ENCODE results near the gene MAD1L1.

MAD1L1 gene

DNA sequence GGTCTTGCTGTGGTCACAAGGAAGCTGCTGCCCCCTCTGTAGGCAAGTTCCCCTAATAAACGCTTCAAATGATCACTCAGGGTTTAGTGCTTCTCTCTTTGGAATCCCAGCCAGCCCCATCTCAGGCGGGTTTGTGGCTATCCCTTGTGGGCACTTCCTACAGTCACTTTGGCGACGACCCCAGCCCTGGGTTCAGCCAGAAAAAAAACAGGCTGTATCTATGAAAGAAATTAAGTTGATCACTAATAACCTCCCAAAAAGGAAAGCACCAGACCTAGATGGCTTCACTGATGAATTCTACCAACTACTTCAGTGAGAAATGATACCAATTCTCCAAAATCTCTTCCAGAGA, 208.2 kb downstream of the MAD1L1 start:
- no peak for DNase-seq

DNA sequence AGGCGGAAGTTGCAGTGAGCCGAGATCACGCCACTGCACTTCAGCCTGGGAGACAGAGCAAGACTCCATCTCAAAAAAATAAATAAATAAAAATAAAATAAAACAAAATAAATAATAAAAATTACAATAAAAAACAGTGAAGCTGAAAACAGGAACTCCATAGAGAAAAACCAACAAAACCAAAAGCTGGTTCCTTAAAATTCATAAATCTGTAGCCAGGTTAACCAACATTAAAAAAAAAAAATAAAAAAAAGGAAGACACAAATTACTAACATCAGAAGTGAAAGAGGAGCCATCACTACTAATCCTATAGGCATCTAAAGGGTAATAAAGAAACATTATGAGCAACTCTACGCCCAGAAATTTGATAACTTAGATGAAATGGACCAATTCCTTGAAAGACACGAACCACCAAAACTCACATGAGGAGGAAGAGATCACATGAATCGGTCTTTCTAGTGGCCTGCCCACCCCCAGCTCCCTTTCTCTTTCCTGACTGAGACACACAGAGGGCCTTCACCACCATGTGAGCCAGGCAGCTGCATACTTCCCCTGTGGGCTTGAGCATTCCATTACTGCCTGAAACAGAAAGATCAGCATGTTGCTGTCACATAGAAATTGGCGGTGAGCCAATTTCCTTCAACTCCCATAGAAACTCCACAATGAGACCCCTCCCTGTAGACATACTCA, 208.7 kb downstream of the MAD1L1 start:
- no peak for DNase-seq

- no peak for DNase-seq
These were observed 210.0 kb downstream of the MAD1L1 start for GRCh38 chr7:2022737-2023250.

GRCh38 chr7:2022021-2022409, 210.7 kb downstream of the MAD1L1 start:
- DNase-seq: no peak

- DNase-seq: no peak
These were observed 212.8 kb downstream of the MAD1L1 start for GRCh38 chr7:2019711-2020511.

DNA sequence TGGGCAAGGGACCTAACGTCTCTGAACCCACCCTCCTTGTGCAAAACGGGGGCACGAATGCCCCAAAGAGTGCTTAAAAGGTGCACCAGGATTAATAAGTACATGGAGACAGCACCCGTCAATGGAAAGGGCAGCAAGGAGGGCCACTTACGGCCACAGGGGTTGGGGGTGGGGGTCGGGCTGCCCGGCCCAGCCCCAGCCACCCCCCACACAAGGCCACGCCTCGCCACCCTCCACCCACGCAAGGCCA, 213.4 kb downstream of the MAD1L1 start:
- DNase-seq: no peak

DNA sequence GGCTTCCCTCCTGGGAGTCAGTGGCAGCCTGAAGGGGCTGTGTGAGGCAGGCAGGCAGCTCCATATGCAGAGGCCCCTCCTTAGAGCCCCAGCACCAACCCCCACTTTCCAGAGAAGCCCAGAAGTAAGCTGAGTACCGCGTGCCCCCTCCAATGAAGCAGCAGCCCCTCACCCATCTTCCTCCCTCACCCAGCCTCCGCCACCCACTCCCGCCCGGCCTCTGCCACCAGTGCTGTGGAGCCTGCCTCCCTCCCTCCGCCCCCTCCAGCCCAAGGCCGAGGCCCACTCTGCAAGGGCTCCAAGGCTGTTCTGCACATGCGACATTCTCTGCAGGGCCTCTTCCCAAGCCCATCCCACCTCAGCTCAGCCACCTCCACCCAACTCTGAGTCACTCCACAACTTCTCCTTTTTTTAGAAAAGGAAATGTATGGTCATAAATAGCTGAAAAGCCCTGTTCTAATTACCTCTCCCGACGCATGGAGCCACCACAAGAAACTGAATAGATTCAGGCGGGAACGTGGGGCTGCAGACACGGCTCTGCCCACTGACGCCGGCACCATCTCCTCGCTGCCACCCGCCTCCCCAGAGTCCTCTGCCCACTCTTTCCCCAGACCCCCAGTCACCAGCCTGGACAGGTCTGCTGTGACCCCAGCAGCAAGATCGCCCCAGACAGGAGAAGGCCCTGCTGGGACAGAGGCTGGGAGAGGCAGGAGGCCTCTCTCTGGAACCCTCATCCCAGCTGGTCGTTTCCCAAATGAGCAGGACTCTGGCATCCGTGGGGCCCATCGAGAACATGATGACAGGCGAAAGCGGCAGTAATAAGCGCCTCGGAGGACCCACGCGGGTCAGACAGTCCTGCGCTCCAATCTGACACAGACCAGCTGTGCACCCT, 213.9 kb downstream of the MAD1L1 start:
- no peak for DNase-seq

DNA sequence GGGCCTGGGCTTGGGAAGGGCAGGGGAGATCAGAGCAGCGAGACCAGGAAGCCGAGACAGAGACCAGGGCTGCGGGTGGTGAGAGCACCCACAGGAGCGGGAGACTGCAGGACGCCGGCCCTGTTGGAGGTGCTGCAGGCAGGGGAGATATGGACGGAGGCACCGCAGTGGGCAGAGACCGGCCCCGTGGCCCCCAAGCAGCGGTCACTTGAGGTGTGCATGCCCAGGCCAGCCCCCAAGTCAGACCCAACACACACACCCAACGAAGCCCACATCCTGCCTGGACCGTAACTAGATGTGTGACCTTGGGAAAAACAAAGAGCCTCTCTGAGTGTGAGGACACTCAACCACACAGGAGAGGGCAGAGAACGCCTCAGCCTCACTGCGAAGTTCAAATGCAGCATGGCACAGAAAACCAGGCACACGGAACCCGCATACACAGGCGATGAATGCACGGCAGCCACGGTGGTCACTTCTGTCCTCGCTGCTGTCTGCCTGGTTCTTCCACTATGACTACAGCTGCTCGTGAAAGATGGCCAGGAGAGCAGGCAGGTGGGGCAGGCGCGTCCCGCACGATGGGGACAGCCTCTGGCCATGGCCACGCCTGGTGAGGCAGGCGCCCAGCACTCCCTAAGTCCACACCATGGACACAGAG, 214.7 kb downstream of the MAD1L1 start:
- no peak for DNase-seq

GRCh38 chr7:2017481-2017891, 215.3 kb downstream of the MAD1L1 start:
- DNase-seq: no peak

DNA sequence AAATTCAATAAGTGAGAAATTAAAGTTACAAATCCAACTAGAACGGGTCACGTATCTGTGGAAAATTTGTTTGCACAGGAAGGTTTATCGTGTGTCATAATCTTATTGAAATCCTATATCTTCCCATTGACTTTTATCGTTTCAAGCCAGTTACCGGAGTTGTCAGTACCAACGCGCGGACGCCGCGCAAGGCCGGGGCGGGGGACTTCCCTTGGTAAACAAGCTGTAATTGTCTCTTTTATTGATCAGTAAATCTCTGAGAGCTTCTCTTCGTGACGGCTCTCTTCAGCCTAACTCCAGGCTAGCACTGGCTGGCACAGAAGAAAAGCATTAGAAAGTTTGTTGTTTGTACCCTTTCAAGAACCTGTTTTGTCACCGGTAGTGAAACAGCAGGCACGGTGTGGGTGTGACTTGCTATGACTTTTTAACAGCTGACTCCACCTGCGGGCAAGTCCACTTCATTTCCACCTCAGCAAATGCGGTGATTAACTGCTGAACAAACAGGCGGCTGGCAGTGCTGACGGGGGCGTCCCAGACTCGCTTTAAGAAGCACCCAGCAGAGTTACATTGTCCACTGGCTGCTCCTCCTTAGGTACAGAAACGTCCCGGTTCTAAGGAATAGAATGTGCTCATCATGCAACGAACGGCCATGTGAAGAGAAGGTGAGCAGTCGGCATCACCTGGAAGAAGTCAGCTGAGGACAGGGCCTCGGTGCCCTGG, 215.8 kb downstream of the MAD1L1 start:
- DNase-seq: no peak

DNA sequence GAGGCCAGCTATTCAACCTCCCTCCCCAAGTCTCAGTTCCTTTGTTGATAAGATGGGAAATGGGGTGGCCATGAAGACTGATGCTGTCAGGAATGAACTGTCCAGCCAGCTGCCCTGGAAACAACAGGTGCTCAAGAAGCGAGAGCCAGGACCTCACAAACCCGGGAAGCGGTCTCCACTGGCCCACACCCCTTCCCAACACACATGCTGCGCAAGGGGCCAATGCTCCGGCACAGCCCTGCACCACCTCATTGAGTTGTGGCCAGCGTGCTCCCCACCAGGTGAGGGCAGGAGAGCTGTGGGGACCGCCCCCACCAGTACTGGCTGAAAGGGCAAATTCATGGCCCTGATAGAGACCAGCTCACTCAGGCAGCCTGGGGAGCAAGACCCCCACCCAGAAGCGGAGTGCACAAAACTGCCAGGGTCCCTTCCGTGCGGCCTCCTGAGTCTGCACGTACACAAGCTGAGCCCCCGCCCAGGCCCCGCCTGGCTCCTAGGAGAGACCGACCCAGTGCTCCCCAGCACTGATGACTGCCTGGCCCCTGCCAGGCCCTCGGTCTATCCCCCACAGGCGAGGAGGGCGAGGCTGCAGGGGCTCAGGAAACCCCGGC, 216.6 kb downstream of the MAD1L1 start:
- DNase-seq: no peak

- no peak for DNase-seq
These were observed 217.4 kb downstream of the MAD1L1 start for GRCh38 chr7:2015251-2015871.

DNA sequence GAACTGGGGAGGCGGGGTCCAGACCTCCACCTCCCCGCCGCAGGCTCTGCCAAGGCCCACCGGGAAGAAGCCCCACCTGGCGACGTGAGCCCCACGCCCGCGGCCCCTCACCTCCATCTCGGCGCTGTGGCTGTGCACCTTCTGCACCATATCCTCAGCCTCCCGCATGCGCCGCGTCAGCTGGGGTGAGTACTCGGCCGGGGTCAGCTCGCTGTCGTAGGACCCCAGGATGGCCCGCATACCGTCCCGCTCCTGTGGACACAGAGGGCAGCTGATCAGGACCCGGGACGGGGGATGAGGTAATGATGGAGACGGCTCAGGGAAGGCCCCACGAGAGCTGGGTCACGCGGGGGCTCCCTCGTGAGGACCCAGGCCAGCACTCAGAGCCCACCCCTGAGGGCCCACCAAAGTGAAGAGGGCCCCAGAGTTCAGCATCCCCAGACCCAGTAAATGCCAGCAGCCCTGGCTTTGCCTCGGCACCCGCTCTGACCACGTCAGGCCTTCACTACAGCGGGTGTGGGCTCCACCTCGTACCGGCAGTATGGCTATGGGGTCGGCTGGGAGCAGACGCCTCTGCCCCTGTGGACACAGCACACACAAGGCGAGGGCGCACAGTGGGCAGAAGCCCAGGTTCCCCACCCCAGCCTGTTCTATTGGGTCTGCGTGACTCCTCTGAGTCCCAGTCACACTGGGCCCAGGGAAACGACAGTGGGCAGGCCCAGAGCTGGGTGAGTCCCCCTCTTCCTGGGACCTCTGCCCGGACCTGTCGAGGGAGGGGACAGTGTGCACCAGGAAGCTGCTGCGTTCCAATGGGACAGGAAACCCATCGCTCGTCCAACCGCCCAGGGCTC, 218.1 kb downstream of the MAD1L1 start:
- no peak for DNase-seq

GRCh38 chr7:2013381-2014311, 219.1 kb downstream of the MAD1L1 start:
- no peak for DNase-seq

GRCh38 chr7:2012981-2013380, 219.8 kb downstream of the MAD1L1 start:
- no peak for DNase-seq

DNA sequence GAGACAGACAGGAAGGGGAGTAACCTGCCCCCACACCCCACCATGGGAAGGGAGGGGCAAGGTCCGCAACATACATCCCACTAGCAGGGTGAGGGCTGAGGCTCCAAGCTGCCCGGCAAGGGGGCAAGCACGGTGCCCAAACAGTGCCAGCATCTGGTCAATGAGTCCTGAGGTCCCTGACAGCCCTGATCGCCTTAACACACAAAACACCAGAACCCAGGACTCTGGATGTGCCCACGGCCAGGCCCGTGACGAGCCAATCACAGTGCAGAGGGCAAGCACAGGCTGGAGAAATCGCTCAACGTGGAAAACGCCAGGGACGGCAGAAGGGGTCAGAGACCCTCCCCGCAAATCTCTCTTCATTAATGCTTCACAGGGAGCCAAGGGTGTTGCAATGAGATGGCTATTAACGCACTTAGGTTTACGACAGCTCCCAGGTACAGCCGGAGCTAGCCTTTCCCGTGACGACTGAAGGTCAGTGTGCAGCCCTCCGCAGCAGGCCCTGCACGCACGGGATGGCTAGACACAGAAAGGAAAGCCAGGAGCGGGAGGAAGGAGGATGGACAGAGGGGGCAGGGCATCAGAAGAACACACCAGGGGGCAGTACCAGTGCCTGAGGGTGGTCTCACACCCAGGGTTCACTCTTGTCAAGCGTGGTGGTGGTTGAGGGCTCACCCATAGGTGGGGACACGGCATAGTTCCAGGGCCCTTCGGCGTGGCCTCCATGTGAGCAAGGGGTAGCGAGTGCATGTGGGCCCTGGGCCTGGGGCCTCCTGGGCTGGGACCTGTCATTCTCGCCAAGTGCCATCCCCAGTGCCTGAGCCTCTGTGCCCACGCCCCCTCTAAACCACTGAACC, 220.5 kb downstream of the MAD1L1 start:
- DNase-seq: no peak

GRCh38 chr7:2011266-2012043, 221.3 kb downstream of the MAD1L1 start:
- DNase-seq: no peak

Measured in kidney glomerular epithelial cell (primary cell).